Endothelial cell of umbilical vein (primary cell): ENCODE measurements around the gene TECPR2. TPM values are rescaled to one million over a fixed set of nuclear protein-coding genes. Genes with fewer than 3 reads are reported as not detected.
A peak's percentile ranks its signal among the peaks of the same experiment; 100 is the strongest.

Source experiments
- BruUV-seq: library from RNA; stranded (reverse); fragments of 400-500 nt; replicated peaks from 2 replicates; lab custom pipeline; 2021; lab: Mats Ljungman, UMichigan
- CTCF ChIA-PET: fragments of 300-600, 350-600 bp; sonication (Branson Sonifier 250); formaldehyde crosslinking; loops from one replicate; lab custom pipeline; 2021; ENCODE audit warnings: antibody characterized with exemption, inconsistent platforms; lab: Charles Lee
- POLR2A ChIA-PET: fragments of 300-600, 350-600 bp; sonication (Branson Sonifier 250); formaldehyde crosslinking; loops from one replicate; lab custom pipeline; 2021; ENCODE audit warnings: antibody characterized with exemption, inconsistent platforms; lab: Charles Lee
- DNase-seq: peaks from one replicate; pipeline ENCODE4 v3.0.0-alpha.2; 2011; ENCODE audit warnings: low read depth, low spot score
- FAIRE-seq: peaks from 2 replicates; lab custom pipeline; 2011; peaks lifted over from hg19 to GRCh38; lab: Jason Lieb, UNC
- H2AFZ ChIP-seq: 2 replicates; pipeline ENCODE4 v1.6.0; 2012; ENCODE audit warnings: low read depth, low read length, control low read depth, inconsistent platforms
- H3K27ac ChIP-seq: 2 replicates; pipeline ENCODE4 v1.5.1; 2011; ENCODE audit warnings: low read depth, mild to moderate bottlenecking, control low read depth, low read length, moderate library complexity; ENCODE audit not compliant: insufficient read depth
- H3K27me3 ChIP-seq, 2 experiments: 2 replicates each; pipeline versions ENCODE4 v1.6.0 to v1.6.1; 2011; ENCODE audit warnings: low read length in 2 of 2, mixed read lengths in 1 of 2; ENCODE audit not compliant: control insufficient read depth in 2 of 2, insufficient read depth in 2 of 2
- H3K36me3 ChIP-seq, 2 experiments: 2 replicates in 1 of 2; 3 replicates in 1 of 2; pipeline ENCODE4 v1.5.1; 2011; ENCODE audit warnings: low read length in 2 of 2, mild to moderate bottlenecking in 1 of 2, moderate library complexity in 1 of 2; ENCODE audit not compliant: control insufficient read depth in 2 of 2, insufficient read depth in 2 of 2; ENCODE audit errors: extremely low read depth in 1 of 2
- H3K4me1 ChIP-seq: 3 replicates; pipeline ENCODE4 v1.5.1; 2011; ENCODE audit warnings: mild to moderate bottlenecking, low read length; ENCODE audit not compliant: control insufficient read depth, insufficient read depth; ENCODE audit errors: extremely low read depth
- H3K4me2 ChIP-seq: 2 replicates; pipeline ENCODE4 v1.6.1; 2011; ENCODE audit warnings: low read length, control low read depth, mixed read lengths; ENCODE audit not compliant: insufficient read depth
- H3K4me3 ChIP-seq, 3 experiments: fragments of 200-600 bp in 1 of 3; sonication (generic), shearing (Covaris generic) in 1 of 3; replicated peaks in 1 of 3; 2 replicates each; pipeline ENCODE4 v1.5.1; 2011 to 2016; ENCODE audit warnings: control low read depth in 3 of 3, low read length in 3 of 3, mild to moderate bottlenecking in 2 of 3, inconsistent platforms in 1 of 3, low read depth in 1 of 3, moderate library complexity in 1 of 3; ENCODE audit not compliant: insufficient read depth in 1 of 3
- H3K79me2 ChIP-seq: 2 replicates; pipeline ENCODE4 v1.6.0; 2012; ENCODE audit warnings: low read length, inconsistent platforms; ENCODE audit not compliant: control insufficient read depth, insufficient read depth
- H3K9ac ChIP-seq: replicated peaks from 2 replicates; pipeline ENCODE3; 2011; ENCODE audit warnings: low read length, control low read depth; ENCODE audit not compliant: insufficient read depth; ENCODE audit errors: extremely low read depth
- H3K9me1 ChIP-seq: replicated peaks from 3 replicates; pipeline ENCODE4 v1.6.0; 2011; ENCODE audit warnings: mild to moderate bottlenecking, low read length; ENCODE audit not compliant: control insufficient read depth, insufficient read depth; ENCODE audit errors: extremely low read depth
- H3K9me3 ChIP-seq: replicated peaks from 2 replicates; pipeline ENCODE4 v1.5.1; 2012; ENCODE audit warnings: low read length, inconsistent platforms; ENCODE audit not compliant: control insufficient read depth, insufficient read depth
- H4K20me1 ChIP-seq: replicated peaks from 2 replicates; pipeline ENCODE3; 2011; ENCODE audit warnings: mild to moderate bottlenecking, low read length; ENCODE audit not compliant: control insufficient read depth, insufficient read depth; ENCODE audit errors: extremely low read depth
- CTCF ChIP-seq, 2 donors: IDR thresholded peaks; 1 replicate in 1 of 2; 2 replicates in 1 of 2; pipeline ENCODE4 v1.5.1; 2011; ENCODE audit warnings: low read length in 2 of 2, mild to moderate bottlenecking in 2 of 2, moderate library complexity in 2 of 2, control low read depth in 1 of 2, inconsistent platforms in 1 of 2, low read depth in 1 of 2; ENCODE audit not compliant: insufficient read depth in 1 of 2; ENCODE audit errors: extremely low read depth in 1 of 2
- EZH2 ChIP-seq: IDR thresholded peaks from 2 replicates; pipeline ENCODE4 v1.6.1; 2012; ENCODE audit warnings: borderline replicate concordance, low read depth, mild to moderate bottlenecking, moderate library complexity, low read length, inconsistent platforms; ENCODE audit not compliant: severe bottlenecking
- FOS ChIP-seq: IDR thresholded peaks from 2 replicates; pipeline ENCODE4 v1.6.1; 2011; ENCODE audit warnings: mild to moderate bottlenecking, low read length, moderate library complexity, borderline replicate concordance; ENCODE audit not compliant: insufficient read depth
- GATA2 ChIP-seq: IDR thresholded peaks from 2 replicates; pipeline ENCODE4 v1.7.0; 2011; ENCODE audit warnings: low read depth, mild to moderate bottlenecking, moderate library complexity, mixed read lengths, low read length; ENCODE audit not compliant: insufficient read length, insufficient read depth
- JUN ChIP-seq: IDR thresholded peaks from 2 replicates; pipeline ENCODE4 v1.6.1; 2011; ENCODE audit warnings: borderline replicate concordance, low read depth; ENCODE audit not compliant: insufficient read length, insufficient read depth
- MYC ChIP-seq: IDR thresholded peaks from one replicate; pipeline ENCODE4 v1.6.1; 2011; ENCODE audit warnings: mild to moderate bottlenecking, low read depth, low read length
- POLR2A ChIP-seq: IDR thresholded peaks from 2 replicates; pipeline ENCODE4 v1.6.1; 2012; ENCODE audit warnings: low read depth, mild to moderate bottlenecking, control low read depth, low read length
- POLR2AphosphoS5 ChIP-seq: IDR thresholded peaks from 2 replicates; pipeline ENCODE4 v1.6.1; 2012; ENCODE audit warnings: low read depth, mild to moderate bottlenecking, control low read depth, low read length, moderate library complexity; ENCODE audit not compliant: insufficient read depth
- dilution Hi-C: fragments of 300-500 bp; cut with MboI; formaldehyde crosslinking; loops from one replicate; pipeline ENCODE4 v1.15.0; 2019; ENCODE audit warnings: low sequenced_read_pairs; ENCODE audit not compliant: extremely low pct_ligation_motif_present
- intact Hi-C: fragments of 100-400 bp; cut with micrococcal nuclease; formaldehyde crosslinking; loops from one replicate; pipeline ENCODE4 v1.10.0; 2022
- polyA plus RNA-seq, 4 experiments: library from polyadenylated mRNA; depleted of rRNA in 3 of 4; stranded (reverse) in 3 of 4; unstranded in 1 of 4; fragments of >200 nt; gene quantifications; 2 replicates each; pipeline versions ENCODE4 v1.2.1 to v1.2.3, GENCODE V29; 2011 to 2012; ENCODE audit warnings: missing spikeins in 1 of 4
- total RNA-seq: library from RNA; stranded (reverse); gene quantifications from 2 replicates; pipeline ENCODE4 v1.2.3, GENCODE V29; 2021
- TF ChIP-seq, protein P1 (sequence below): IDR thresholded peaks from 2 replicates; pipeline ENCODE4 v1.6.1; 2011; ENCODE audit not compliant: insufficient read depth, insufficient read length

The TECPR2 gene
- total and polyA plus RNA-seq, 2 donors (not counting 3 experiments of a cell fraction or from before 2014, with no cell fraction given): 8.9 to 21.5 TPM

GRCh38 chr14:102500158-102500662 is 137.5 kb downstream of the TECPR2 start:
- Histone ChIP-seq H3K79me2 (no peaks in the 10 kb centered on the region), H3K4me2 (peak overlapping the region; percentile 5), H3K4me1 (peaks cover 24% of the 10 kb centered on the region), H2AFZ (peak overlapping the region; percentile 30), H3K9me3 (no peaks in the 10 kb centered on the region), H3K36me3 (peaks cover 0 to 18% of the 10 kb centered on the region in 2 experiments), H3K9me1 (no peaks in the 10 kb centered on the region), H3K4me3 (no peak overlapping the region), H4K20me1 (no peaks in the 10 kb centered on the region), H3K27me3 (no peaks in the 10 kb centered on the region), H3K27ac (peak overlapping the region; percentile 75), H3K9ac (peak overlapping the region; percentile 6)
- dilution Hi-C loops (loop anchor here (10.0 kb wide), 1 partner anchor 55 kb away; no protein-coding TSS in a partner anchor), intact Hi-C loops (loop anchor here (10.0 kb wide), 1 partner anchor 135 kb away; the partner anchor contains the start of genes CINP and TECPR2)
- FAIRE-seq: peak; percentile 66
- BruUV-seq: no TSS peak
- CTCF ChIA-PET: interaction anchor here (0.6 to 1.3 kb wide), 4 partner anchors 10 to 62 kb away, joined by 3 to 5 read pairs (median 4); partner anchors contain the start of gene ANKRD9
- TF ChIP-seq, protein P1, sequence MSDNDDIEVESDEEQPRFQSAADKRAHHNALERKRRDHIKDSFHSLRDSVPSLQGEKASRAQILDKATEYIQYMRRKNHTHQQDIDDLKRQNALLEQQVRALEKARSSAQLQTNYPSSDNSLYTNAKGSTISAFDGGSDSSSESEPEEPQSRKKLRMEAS: peak; percentile 74
- peak; percentile 10 for TF ChIP-seq MYC
- TF ChIP-seq EZH2: no peak
- no peak for TF ChIP-seq CTCF (IDR thresholded peaks at IDR 0.05; ENCODE audit: extremely low read depth in 1 of 2, insufficient read depth in 1 of 2, low read depth in 1 of 2, low read length in 2 of 2)
- TF ChIP-seq FOS: no peak
- peak; percentile 36 for TF ChIP-seq JUN
- TF ChIP-seq GATA2: no peak
- TF ChIP-seq POLR2AphosphoS5: peak; percentile 41
- TF ChIP-seq POLR2A: no peak
- POLR2A ChIA-PET: no interaction called here
- peak; percentile 57 for DNase-seq
